Natural killer cell (primary cell): Measurements from ENCODE around the gene DPH2. TPM values are rescaled to one million over a fixed set of nuclear protein-coding genes. Genes with fewer than 3 reads are reported as not detected.

Experiments
- ATAC-seq, 3 donors: fragments of 150-1000 bp in 2 of 3; fragments of 200-7000 bp in 1 of 3; cut with Tn5 transposase; 1 replicate in 1 of 3; 2 replicates in 2 of 3; pipeline ENCODE4 v1.10.0; 2021; ENCODE audit warnings: mild to moderate bottlenecking in 2 of 3, moderate library complexity in 2 of 3
- DNase-seq, 2 donors: peaks; one replicate each; pipeline versions ENCODE4 v3.0.0 to v3.0.0-alpha.2; 2013 to 2021; ENCODE audit warnings: mixed read lengths in 1 of 2
- H3K27ac ChIP-seq: one replicate; pipeline ENCODE4 v1.5.1; 2013; ENCODE audit warnings: mild to moderate bottlenecking, low read length
- H3K27me3 ChIP-seq: one replicate; pipeline ENCODE4 v1.6.1; 2013; ENCODE audit warnings: low read length; ENCODE audit not compliant: control insufficient read depth, insufficient read depth
- H3K36me3 ChIP-seq: one replicate; pipeline ENCODE4 v1.6.1; 2013; ENCODE audit warnings: low read length; ENCODE audit not compliant: control insufficient read depth, insufficient read depth
- H3K4me1 ChIP-seq: one replicate; pipeline ENCODE4 v1.6.1; 2013; ENCODE audit warnings: low read length; ENCODE audit not compliant: control insufficient read depth, insufficient read depth
- H3K4me3 ChIP-seq: one replicate; pipeline ENCODE4 v1.5.1; 2013; ENCODE audit warnings: low read length
- H3K9me3 ChIP-seq: one replicate; pipeline ENCODE4 v1.6.1; 2013; ENCODE audit warnings: low read length; ENCODE audit not compliant: control insufficient read depth, insufficient read depth
- H3K27ac Mint-ChIP-seq, 2 donors: one replicate each; pipeline ENCODE4 v1.8.0; 2022; ENCODE audit warnings: mild to moderate bottlenecking in 2 of 2, mixed read lengths in 2 of 2, moderate library complexity in 1 of 2
- H3K27me3 Mint-ChIP-seq, 2 donors: one replicate each; pipeline ENCODE4 v1.8.0; 2022; ENCODE audit warnings: low read depth in 2 of 2, mixed read lengths in 2 of 2
- H3K36me3 Mint-ChIP-seq: one replicate; pipeline ENCODE4 v1.8.0; 2022; ENCODE audit warnings: mixed read lengths
- H3K4me1 Mint-ChIP-seq, 2 donors: one replicate each; pipeline ENCODE4 v1.8.0; 2022; ENCODE audit warnings: mixed read lengths in 2 of 2
- H3K4me3 Mint-ChIP-seq: one replicate; pipeline ENCODE4 v1.8.0; 2022; ENCODE audit warnings: mild to moderate bottlenecking, moderate library complexity, mixed read lengths
- H3K9me3 Mint-ChIP-seq, 2 donors: one replicate each; pipeline ENCODE4 v1.8.0; 2022; ENCODE audit warnings: mixed read lengths in 2 of 2
- CTCF ChIP-seq: fragments of 200-600 bp; IDR thresholded peaks from one replicate; pipeline ENCODE4 v1.8.0; 2022; ENCODE audit warnings: antibody characterized with exemption
- WGBS: methylation state at CpG from one replicate; pipeline ENCODE4 v1.1.7; 2013; ENCODE audit warnings: missing lambda C conversion rate; ENCODE audit not compliant: insufficient coverage; 5-methylcytosine and 5-hydroxymethylcytosine counted together
- intact Hi-C: fragments of 100-400 bp; cut with micrococcal nuclease; formaldehyde crosslinking; loops from one replicate; pipeline ENCODE4 v1.14.2; 2022
- total RNA-seq, 4 donors: library from RNA; stranded (reverse); fragments of 120-200 nt in 1 of 4; gene quantifications; one replicate each; pipeline versions ENCODE4 v1.2.3 to v1.2.4, GENCODE V29; 2013 to 2022

Gene DPH2
- total RNA-seq, 3 donors from 2014 or later (not counting 1 experiment from before 2014, with no cell fraction given) = 18.2 to 27.3 (median 18.8) TPM

DNA sequence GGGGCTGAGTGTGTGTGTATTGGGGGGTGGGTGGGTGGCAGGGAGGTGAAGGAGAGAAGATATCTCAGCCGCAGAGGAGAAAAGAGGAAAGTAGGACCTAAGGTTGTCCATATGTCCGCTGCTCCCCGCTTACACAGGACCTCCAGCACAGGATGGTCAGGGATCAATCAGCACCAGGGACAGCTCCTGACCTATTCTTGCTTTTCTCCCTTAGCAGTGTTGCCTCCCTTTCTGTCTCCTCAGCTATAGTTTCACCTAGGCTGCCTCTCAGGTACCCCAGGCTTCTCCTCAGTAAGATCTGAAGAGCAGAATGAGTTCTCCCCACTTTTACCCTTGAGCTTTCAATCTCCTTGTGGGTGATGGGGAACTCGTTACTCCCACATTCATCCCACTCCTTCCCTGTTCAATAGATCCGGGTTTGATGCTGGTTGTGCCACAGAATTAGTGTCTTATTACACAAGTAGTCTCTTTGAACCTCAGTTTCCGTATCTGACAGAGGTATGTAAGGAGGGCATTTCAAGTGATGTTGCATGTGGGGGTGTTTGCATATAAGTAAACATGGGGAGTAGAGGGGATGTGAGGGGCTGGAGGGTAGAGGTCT, 1.4 kb upstream of the DPH2 start:
- no peak for TF ChIP-seq CTCF
- ATAC-seq = no peak
- Histone ChIP-seq H3K4me3 (no peak overlapping the region), H3K27me3 (no peaks in the 10 kb centered on the region), H3K36me3 (peaks cover 3% of the 10 kb centered on the region), H3K9me3 (no peaks in the 10 kb centered on the region), H3K27ac (no peak overlapping the region), H3K4me1 (peaks cover 20% of the 10 kb centered on the region)
- Mint-ChIP-seq H3K27me3 (no peaks in the 10 kb centered on the region), H3K27ac (no peak overlapping the region), H3K9me3 (no peaks in the 10 kb centered on the region), H3K4me3 (no peak overlapping the region), H3K4me1 (peaks cover 24 to 25% of the 10 kb centered on the region in 2 donors), H3K36me3 (no peaks in the 10 kb centered on the region)
- peak in 1 of 2 donors; percentile 56 for DNase-seq
- WGBS = 94% methylated on average over 6 of the region's 6 CpGs
- intact Hi-C loops = no loop called here

DNA sequence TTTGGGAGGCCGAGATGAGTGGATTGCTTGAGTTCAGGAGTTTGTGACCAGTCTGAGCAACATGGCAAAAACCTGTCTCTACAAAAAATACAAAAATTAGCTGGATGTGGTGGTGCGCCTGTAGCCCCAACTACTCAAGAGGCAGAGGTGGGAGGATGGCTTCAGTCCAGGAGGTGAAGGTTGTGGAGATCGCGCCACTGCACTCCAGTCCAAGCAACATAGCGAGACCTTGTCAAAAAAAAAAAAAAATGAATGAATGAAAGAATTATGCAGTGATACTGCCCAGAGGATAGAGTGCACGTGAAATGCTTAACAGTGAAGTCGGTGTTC, 429 bp upstream of the DPH2 start:
- DNase-seq (no peak), ATAC-seq (no peak)
- Mint-ChIP-seq H3K36me3 (no peaks in the 10 kb centered on the region), H3K27ac (peak overlapping the region; percentile 75 to 82), H3K4me3 (peak overlapping the region; percentile 95), H3K27me3 (no peaks in the 10 kb centered on the region), H3K9me3 (no peaks in the 10 kb centered on the region), H3K4me1 (peaks cover 34% of the 10 kb centered on the region in 2 donors)
- intact Hi-C loops = loop anchor here (1.0 kb wide), 1 partner anchor 23 kb away; the partner anchor contains the start of gene IPO13
- H3K9me3 ChIP-seq = no peaks in the 10 kb centered on the region
- H3K27me3 ChIP-seq = no peaks in the 10 kb centered on the region
- no peak for TF ChIP-seq CTCF
- WGBS = 65% methylated on average over 7 of the region's 7 CpGs
- peaks cover 26% of the 10 kb centered on the region for H3K4me1 ChIP-seq
- H3K36me3 ChIP-seq = peaks cover 3% of the 10 kb centered on the region
- no peak overlapping the region for H3K4me3 ChIP-seq
- H3K27ac ChIP-seq = no peak overlapping the region

GRCh38 chr1:43970502-43970901, 692 bp downstream of the DPH2 start:
- H3K4me1 ChIP-seq = peaks cover 33% of the 10 kb centered on the region
- Mint-ChIP-seq H3K27ac (peak overlapping the region; percentile 75 to 82), H3K9me3 (no peaks in the 10 kb centered on the region), H3K4me3 (peak overlapping the region; percentile 95), H3K27me3 (no peaks in the 10 kb centered on the region), H3K4me1 (peaks cover 36 to 41% of the 10 kb centered on the region in 2 donors), H3K36me3 (no peaks in the 10 kb centered on the region)
- no peaks in the 10 kb centered on the region for H3K27me3 ChIP-seq
- DNase-seq (no peak), ATAC-seq (no peak)
- H3K4me3 ChIP-seq = peak overlapping the region; percentile 61
- peaks cover 3% of the 10 kb centered on the region for H3K36me3 ChIP-seq
- no peak overlapping the region for H3K27ac ChIP-seq
- WGBS = 50% methylated on average over 4 of the region's 5 CpGs
- no peak for TF ChIP-seq CTCF
- no peaks in the 10 kb centered on the region for H3K9me3 ChIP-seq
- intact Hi-C loops = no loop called here

DNA sequence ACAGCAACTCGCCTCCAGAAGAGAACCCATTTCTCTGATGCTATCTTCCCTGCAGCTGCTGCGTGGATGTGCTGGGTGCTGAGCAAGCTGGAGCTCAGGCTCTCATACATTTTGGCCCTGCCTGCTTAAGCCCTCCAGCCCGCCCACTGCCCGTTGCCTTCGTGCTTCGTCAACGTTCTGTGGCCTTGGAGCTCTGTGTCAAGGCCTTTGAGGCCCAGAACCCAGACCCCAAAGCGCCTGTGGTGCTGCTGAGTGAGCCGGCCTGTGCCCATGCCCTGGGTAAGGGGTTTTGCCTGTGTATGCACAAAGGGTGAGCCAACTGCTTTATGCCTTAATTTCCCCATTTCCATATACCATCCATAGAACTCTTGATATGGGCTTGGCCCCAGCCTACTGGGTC, 1.1 kb downstream of the DPH2 start:
- Histone ChIP-seq H3K4me1 (peaks cover 37% of the 10 kb centered on the region), H3K27ac (no peak overlapping the region), H3K9me3 (no peaks in the 10 kb centered on the region), H3K36me3 (peaks cover 3% of the 10 kb centered on the region), H3K4me3 (no peak overlapping the region), H3K27me3 (no peaks in the 10 kb centered on the region)
- WGBS = 91% methylated on average over 9 of the region's 9 CpGs
- H3K27me3 Mint-ChIP-seq = no peaks in the 10 kb centered on the region
- H3K4me3 Mint-ChIP-seq = peak overlapping the region; percentile 95
- DNase-seq (no peak), ATAC-seq (no peak)
- intact Hi-C loops = no loop called here
- TF ChIP-seq CTCF = no peak
- peaks cover 38 to 45% of the 10 kb centered on the region in 2 donors for H3K4me1 Mint-ChIP-seq
- no peak overlapping the region for H3K27ac Mint-ChIP-seq
- H3K9me3 Mint-ChIP-seq = no peaks in the 10 kb centered on the region
- no peaks in the 10 kb centered on the region for H3K36me3 Mint-ChIP-seq
